Neural cell (in vitro differentiated cells): Measurements from ENCODE around the gene CLEC14A. TPM values are rescaled to one million over a fixed set of nuclear protein-coding genes. Genes with fewer than 3 reads are reported as not detected.

Source experiments
- H2AFZ ChIP-seq: fragments of 200-600, 300-800 bp; sonication (generic), shearing (Covaris generic); 2 replicates; pipeline ENCODE4 v1.6.0; 2014; ENCODE audit warnings: low read depth, mild to moderate bottlenecking, antibody characterized with exemption, low read length, moderate library complexity
- H3F3A ChIP-seq: fragments of 200-600 bp; shearing (Covaris generic); 2 replicates; pipeline ENCODE4 v1.6.1; 2016; ENCODE audit warnings: mild to moderate bottlenecking, moderate library complexity, mixed read lengths, antibody characterized with exemption, low read length; ENCODE audit not compliant: insufficient read depth, poor library complexity, severe bottlenecking
- H3K27ac ChIP-seq: fragments of 200-600, 300-800 bp; sonication (generic), shearing (Covaris generic); 2 replicates; pipeline ENCODE4 v1.5.1; 2014; ENCODE audit warnings: mild to moderate bottlenecking, low read length, moderate library complexity
- H3K27me3 ChIP-seq: fragments of 300-800, 200-600 bp; sonication (generic), shearing (Covaris generic); 2 replicates; pipeline ENCODE4 v1.6.0; 2014; ENCODE audit warnings: mild to moderate bottlenecking, low read depth, low read length, moderate library complexity; ENCODE audit not compliant: insufficient read depth
- H3K36me3 ChIP-seq: fragments of 300-800, 200-600 bp; sonication (generic), shearing (Covaris generic); 2 replicates; pipeline ENCODE4 v1.5.1; 2014; ENCODE audit warnings: mild to moderate bottlenecking, antibody characterized with exemption, low read length, moderate library complexity; ENCODE audit not compliant: insufficient read depth
- H3K4me2 ChIP-seq: fragments of 300-800, 200-600 bp; sonication (generic), shearing (Covaris generic); 2 replicates; pipeline ENCODE4 v1.6.0; 2014; ENCODE audit warnings: mild to moderate bottlenecking, low read length
- H3K4me3 ChIP-seq: fragments of 300-800, 200-600 bp; sonication (generic), shearing (Covaris generic); 2 replicates; pipeline ENCODE4 v1.5.1; 2014; ENCODE audit warnings: mild to moderate bottlenecking, low read length, moderate library complexity
- H3K79me2 ChIP-seq: fragments of 200-600 bp; shearing (Covaris generic); replicated peaks from 2 replicates; pipeline ENCODE4 v1.6.0; 2014; ENCODE audit warnings: mild to moderate bottlenecking, low read length, moderate library complexity; ENCODE audit not compliant: insufficient read depth
- H3K9ac ChIP-seq: fragments of 300-800, 200-600 bp; sonication (generic), shearing (Covaris generic); 2 replicates; pipeline ENCODE4 v1.6.1; 2016; ENCODE audit warnings: mild to moderate bottlenecking, low read length, mixed read lengths
- H3K9me2 ChIP-seq: fragments of 200-600 bp; shearing (Covaris generic); 2 replicates; pipeline ENCODE4 v1.6.1; 2016; ENCODE audit warnings: mild to moderate bottlenecking, low read length, mixed read lengths; ENCODE audit not compliant: insufficient read depth
- H3K9me3 ChIP-seq: fragments of 200-600, 300-800 bp; sonication (generic), shearing (Covaris generic); 2 replicates; pipeline ENCODE4 v1.6.1; 2016; ENCODE audit warnings: mild to moderate bottlenecking, mixed run types, low read length, moderate library complexity, mixed read lengths
- H4K20me1 ChIP-seq: fragments of 200-600 bp; shearing (Covaris generic); 2 replicates; pipeline ENCODE4 v1.6.1; 2016; ENCODE audit warnings: mild to moderate bottlenecking, mixed run types; ENCODE audit not compliant: insufficient read depth
- EP300 ChIP-seq: fragments of 450-650 bp; conservative IDR thresholded peaks from 2 replicates; pipeline ENCODE4 v1.6.1; 2014; ENCODE audit warnings: antibody characterized with exemption, mild to moderate bottlenecking, moderate library complexity; ENCODE audit not compliant: poor library complexity, severe bottlenecking
- EZH2 ChIP-seq: fragments of 200-600, 300-800 bp; shearing (Covaris generic), sonication (generic); IDR thresholded peaks from 2 replicates; pipeline ENCODE4 v1.6.1; 2014; ENCODE audit warnings: antibody characterized with exemption, low read length, borderline replicate concordance, mild to moderate bottlenecking; ENCODE audit not compliant: insufficient read depth, poor library complexity, severe bottlenecking
- MXI1 ChIP-seq: fragments of 450-650 bp; conservative IDR thresholded peaks from 2 replicates; pipeline ENCODE4 v1.6.1; 2014; ENCODE audit warnings: antibody characterized with exemption, mild to moderate bottlenecking; ENCODE audit not compliant: poor library complexity, severe bottlenecking
- POLR2AphosphoS5 ChIP-seq: IDR thresholded peaks from 2 replicates; pipeline ENCODE4 v1.6.1; 2012
- RAD21 ChIP-seq: fragments of 450-650 bp; conservative IDR thresholded peaks from 2 replicates; pipeline ENCODE4 v1.6.1; 2014; ENCODE audit warnings: antibody characterized with exemption, mild to moderate bottlenecking, moderate library complexity
- SMC3 ChIP-seq: fragments of 450-650 bp; conservative IDR thresholded peaks from 2 replicates; pipeline ENCODE4 v1.6.1; 2014; ENCODE audit warnings: antibody characterized with exemption, mild to moderate bottlenecking, moderate library complexity; ENCODE audit not compliant: poor library complexity
- TAF1 ChIP-seq: IDR thresholded peaks from 2 replicates; pipeline ENCODE4 v1.6.1; 2012; ENCODE audit warnings: low read depth
- polyA plus RNA-seq: library from polyadenylated mRNA; depleted of rRNA; stranded (reverse); fragments of >200 nt; gene quantifications from 2 replicates; pipeline ENCODE4 v1.2.3, GENCODE V29; 2014
- TF ChIP-seq, protein P1 (sequence below): IDR thresholded peaks from 2 replicates; pipeline ENCODE4 v1.6.1; 2012; ENCODE audit warnings: borderline replicate concordance
- TF ChIP-seq, protein P2 (sequence below): fragments of 450-650 bp; IDR thresholded peaks from 2 replicates; pipeline ENCODE4 v1.5.1; 2014; ENCODE audit warnings: antibody characterized with exemption, mild to moderate bottlenecking, moderate library complexity; ENCODE audit not compliant: poor library complexity, severe bottlenecking

Gene CLEC14A
- polyA plus RNA-seq, 1 donor from 2014 or later = 0.12 TPM

DNA sequence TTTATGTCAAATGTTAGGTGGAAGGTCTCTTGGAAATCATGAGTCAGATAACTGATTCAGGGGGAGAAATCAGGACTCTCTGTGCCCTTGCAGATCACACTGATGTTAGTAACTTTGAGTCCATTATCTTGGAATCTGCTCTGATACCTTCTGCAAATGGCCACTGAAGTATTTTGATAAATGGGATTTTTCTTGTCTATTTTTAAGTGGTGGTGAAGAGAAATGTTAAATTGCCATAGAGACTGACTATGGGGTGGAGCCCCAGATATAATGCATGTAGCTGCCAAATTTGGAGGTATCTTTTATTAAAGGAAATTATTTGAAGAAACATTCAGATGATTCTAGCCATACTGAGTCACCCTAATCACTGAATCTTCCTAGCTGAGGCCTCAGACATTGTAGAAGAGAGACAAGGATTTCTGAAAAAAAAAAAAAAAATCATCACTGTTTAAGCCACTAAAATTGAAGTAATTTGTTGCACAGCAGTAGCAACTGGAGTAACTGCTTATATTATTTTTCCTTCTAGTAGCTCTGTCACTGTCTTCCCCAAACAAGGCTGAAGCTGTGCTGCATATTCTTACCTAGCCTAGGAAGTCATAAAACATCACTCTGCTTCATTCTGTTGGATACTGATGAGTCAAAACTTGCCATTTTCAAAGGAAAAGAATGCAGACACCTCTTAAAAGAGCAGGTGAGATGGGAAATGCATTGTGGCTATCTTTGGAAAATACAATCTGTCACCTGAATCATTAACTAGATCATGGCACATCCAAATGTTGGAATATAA lies 36.0 kb upstream of the CLEC14A start:
- H3K27ac ChIP-seq = no peak overlapping the region
- no peak overlapping the region for H3K4me3 ChIP-seq
- no peaks in the 10 kb centered on the region for H3K9me3 ChIP-seq
- no peaks in the 10 kb centered on the region for H3K27me3 ChIP-seq
- no peaks in the 10 kb centered on the region for H3K36me3 ChIP-seq
- no peak overlapping the region for H3K4me2 ChIP-seq
- H4K20me1 ChIP-seq = no peaks in the 10 kb centered on the region
- no peaks in the 10 kb centered on the region for H3F3A ChIP-seq
- TF ChIP-seq SMC3 = no peak
- no peak for TF ChIP-seq RAD21
- TF ChIP-seq, protein P1, sequence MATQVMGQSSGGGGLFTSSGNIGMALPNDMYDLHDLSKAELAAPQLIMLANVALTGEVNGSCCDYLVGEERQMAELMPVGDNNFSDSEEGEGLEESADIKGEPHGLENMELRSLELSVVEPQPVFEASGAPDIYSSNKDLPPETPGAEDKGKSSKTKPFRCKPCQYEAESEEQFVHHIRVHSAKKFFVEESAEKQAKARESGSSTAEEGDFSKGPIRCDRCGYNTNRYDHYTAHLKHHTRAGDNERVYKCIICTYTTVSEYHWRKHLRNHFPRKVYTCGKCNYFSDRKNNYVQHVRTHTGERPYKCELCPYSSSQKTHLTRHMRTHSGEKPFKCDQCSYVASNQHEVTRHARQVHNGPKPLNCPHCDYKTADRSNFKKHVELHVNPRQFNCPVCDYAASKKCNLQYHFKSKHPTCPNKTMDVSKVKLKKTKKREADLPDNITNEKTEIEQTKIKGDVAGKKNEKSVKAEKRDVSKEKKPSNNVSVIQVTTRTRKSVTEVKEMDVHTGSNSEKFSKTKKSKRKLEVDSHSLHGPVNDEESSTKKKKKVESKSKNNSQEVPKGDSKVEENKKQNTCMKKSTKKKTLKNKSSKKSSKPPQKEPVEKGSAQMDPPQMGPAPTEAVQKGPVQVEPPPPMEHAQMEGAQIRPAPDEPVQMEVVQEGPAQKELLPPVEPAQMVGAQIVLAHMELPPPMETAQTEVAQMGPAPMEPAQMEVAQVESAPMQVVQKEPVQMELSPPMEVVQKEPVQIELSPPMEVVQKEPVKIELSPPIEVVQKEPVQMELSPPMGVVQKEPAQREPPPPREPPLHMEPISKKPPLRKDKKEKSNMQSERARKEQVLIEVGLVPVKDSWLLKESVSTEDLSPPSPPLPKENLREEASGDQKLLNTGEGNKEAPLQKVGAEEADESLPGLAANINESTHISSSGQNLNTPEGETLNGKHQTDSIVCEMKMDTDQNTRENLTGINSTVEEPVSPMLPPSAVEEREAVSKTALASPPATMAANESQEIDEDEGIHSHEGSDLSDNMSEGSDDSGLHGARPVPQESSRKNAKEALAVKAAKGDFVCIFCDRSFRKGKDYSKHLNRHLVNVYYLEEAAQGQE = peak; percentile 27
- peak; percentile 10 for TF ChIP-seq POLR2AphosphoS5
- TF ChIP-seq EP300 = peak; percentile 51
- H3K9ac ChIP-seq = no peak overlapping the region
- H3K79me2 ChIP-seq = no peaks in the 10 kb centered on the region
- no peaks in the 10 kb centered on the region for H3K9me2 ChIP-seq
- no peak overlapping the region for H2AFZ ChIP-seq

DNA sequence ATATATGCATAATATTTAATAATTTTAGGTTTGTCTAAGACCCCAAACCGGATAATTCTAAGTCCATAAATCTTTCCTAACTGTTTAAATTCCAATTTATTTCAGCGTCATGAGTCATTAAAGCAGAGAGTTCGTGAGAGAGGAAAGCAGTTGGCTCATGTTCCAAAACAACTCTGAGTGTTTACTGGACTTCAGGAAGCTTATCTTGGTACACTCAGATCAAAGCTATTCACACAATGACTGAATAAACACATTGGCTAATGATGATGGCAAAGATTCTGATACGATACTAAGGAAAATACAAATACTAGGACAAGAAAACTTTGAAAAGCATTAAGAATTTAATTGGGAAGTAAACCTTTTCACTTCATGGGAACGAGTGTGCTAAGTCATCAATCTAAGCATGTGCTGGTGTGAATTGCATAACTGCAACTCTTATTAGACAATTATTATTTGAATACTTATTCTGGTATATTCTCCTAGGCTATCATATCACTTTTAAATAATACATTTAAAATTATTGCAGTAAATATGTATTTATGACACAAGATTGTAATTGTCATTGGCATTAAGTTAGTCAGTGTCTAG lies 34.8 kb upstream of the CLEC14A start:
- H3K36me3 ChIP-seq = no peaks in the 10 kb centered on the region
- H3F3A ChIP-seq = no peaks in the 10 kb centered on the region
- no peaks in the 10 kb centered on the region for H3K79me2 ChIP-seq
- no peak overlapping the region for H3K4me2 ChIP-seq
- H3K27me3 ChIP-seq = no peaks in the 10 kb centered on the region
- H4K20me1 ChIP-seq = no peaks in the 10 kb centered on the region
- no peaks in the 10 kb centered on the region for H3K9me2 ChIP-seq
- no peak overlapping the region for H3K27ac ChIP-seq
- no peaks in the 10 kb centered on the region for H3K9me3 ChIP-seq
- no peak overlapping the region for H3K9ac ChIP-seq
- TF ChIP-seq POLR2AphosphoS5 = no peak
- TF ChIP-seq, protein P1 = no peak
- no peak for TF ChIP-seq EP300
- no peak for TF ChIP-seq MXI1
- TF ChIP-seq RAD21 = no peak
- TF ChIP-seq, protein P2, sequence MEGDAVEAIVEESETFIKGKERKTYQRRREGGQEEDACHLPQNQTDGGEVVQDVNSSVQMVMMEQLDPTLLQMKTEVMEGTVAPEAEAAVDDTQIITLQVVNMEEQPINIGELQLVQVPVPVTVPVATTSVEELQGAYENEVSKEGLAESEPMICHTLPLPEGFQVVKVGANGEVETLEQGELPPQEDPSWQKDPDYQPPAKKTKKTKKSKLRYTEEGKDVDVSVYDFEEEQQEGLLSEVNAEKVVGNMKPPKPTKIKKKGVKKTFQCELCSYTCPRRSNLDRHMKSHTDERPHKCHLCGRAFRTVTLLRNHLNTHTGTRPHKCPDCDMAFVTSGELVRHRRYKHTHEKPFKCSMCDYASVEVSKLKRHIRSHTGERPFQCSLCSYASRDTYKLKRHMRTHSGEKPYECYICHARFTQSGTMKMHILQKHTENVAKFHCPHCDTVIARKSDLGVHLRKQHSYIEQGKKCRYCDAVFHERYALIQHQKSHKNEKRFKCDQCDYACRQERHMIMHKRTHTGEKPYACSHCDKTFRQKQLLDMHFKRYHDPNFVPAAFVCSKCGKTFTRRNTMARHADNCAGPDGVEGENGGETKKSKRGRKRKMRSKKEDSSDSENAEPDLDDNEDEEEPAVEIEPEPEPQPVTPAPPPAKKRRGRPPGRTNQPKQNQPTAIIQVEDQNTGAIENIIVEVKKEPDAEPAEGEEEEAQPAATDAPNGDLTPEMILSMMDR = no peak
- no peak for TF ChIP-seq TAF1
- no peak for TF ChIP-seq EZH2
- no peak overlapping the region for H3K4me3 ChIP-seq
- H2AFZ ChIP-seq = no peak overlapping the region
